Loucy (cell line): ENCODE results near the gene ZNF774.

Experiments
- H2AFZ ChIP-seq: fragments of 200-600 bp; sonication (generic); 2 replicates; pipeline ENCODE4 v1.6.0; 2016; ENCODE audit warnings: antibody characterized with exemption, mild to moderate bottlenecking, low read length, moderate library complexity
- H3F3A ChIP-seq: fragments of 200-600 bp; 2 replicates; pipeline ENCODE4 v1.6.0; 2016; ENCODE audit warnings: antibody characterized with exemption, low read depth, mild to moderate bottlenecking
- H3K27me3 ChIP-seq: fragments of 200-600 bp; sonication (generic); 2 replicates; pipeline ENCODE4 v1.6.1; 2014; ENCODE audit warnings: low read length, mild to moderate bottlenecking; ENCODE audit not compliant: insufficient read depth, poor library complexity, severe bottlenecking
- H3K36me3 ChIP-seq: fragments of 200-600 bp; sonication (generic); 2 replicates; pipeline ENCODE4 v1.6.1; 2016; ENCODE audit warnings: low read length; ENCODE audit not compliant: insufficient read depth
- H3K4me1 ChIP-seq: fragments of 200-600 bp; sonication (generic); 2 replicates; pipeline ENCODE4 v1.5.1; 2014; ENCODE audit warnings: low read length, mild to moderate bottlenecking; ENCODE audit not compliant: insufficient read depth, poor library complexity, severe bottlenecking
- H3K4me2 ChIP-seq: fragments of 200-600 bp; sonication (generic); 2 replicates; pipeline ENCODE4 v1.6.0; 2014; ENCODE audit warnings: antibody characterized with exemption, low read length, low read depth, mild to moderate bottlenecking; ENCODE audit not compliant: poor library complexity, severe bottlenecking
- H3K4me3 ChIP-seq: fragments of 200-600 bp; sonication (generic); 2 replicates; pipeline ENCODE4 v1.5.1; 2014; ENCODE audit warnings: low read length, mild to moderate bottlenecking, mixed read lengths; ENCODE audit not compliant: poor library complexity, severe bottlenecking
- H3K79me2 ChIP-seq: fragments of 200-600 bp; sonication (generic); 2 replicates; pipeline ENCODE4 v1.6.1; 2014; ENCODE audit warnings: low read length; ENCODE audit not compliant: insufficient read depth
- H3K9ac ChIP-seq: fragments of 200-600 bp; sonication (generic); 2 replicates; pipeline ENCODE4 v1.6.0; 2014; ENCODE audit warnings: mild to moderate bottlenecking, low read depth, low read length, moderate library complexity; ENCODE audit not compliant: poor library complexity, severe bottlenecking
- H3K9me2 ChIP-seq: fragments of 200-600 bp; sonication (generic); replicated peaks from 2 replicates; pipeline ENCODE4 v1.6.1; 2016; ENCODE audit warnings: low read depth, low read length, mixed read lengths
- H3K9me3 ChIP-seq: fragments of 200-600 bp; sonication (generic); 2 replicates; pipeline ENCODE4 v1.6.1; 2014; ENCODE audit warnings: mild to moderate bottlenecking, antibody characterized with exemption, low read length, low read depth; ENCODE audit not compliant: insufficient read depth
- H4K20me1 ChIP-seq: fragments of 200-600 bp; sonication (generic); 2 replicates; pipeline ENCODE4 v1.6.0; 2014; ENCODE audit warnings: antibody characterized with exemption, low read length, mild to moderate bottlenecking; ENCODE audit not compliant: insufficient read depth, poor library complexity, severe bottlenecking
- CTCF ChIP-seq: fragments of 200-600 bp; sonication (generic); conservative IDR thresholded peaks from 2 replicates; pipeline ENCODE4 v1.5.1; 2014; ENCODE audit warnings: mild to moderate bottlenecking, antibody characterized with exemption, low read length
- EZH2phosphoT487 ChIP-seq: fragments of 200-600 bp; IDR thresholded peaks from 2 replicates; pipeline ENCODE4 v1.6.1; 2018; ENCODE audit warnings: antibody characterized with exemption, mild to moderate bottlenecking, moderate library complexity, borderline replicate concordance

The ZNF774 gene

GRCh38 chr15:90307661-90308060 lies 44.4 kb upstream of the ZNF774 start:
- Histone ChIP-seq H3K4me2 (no peak overlapping the region), H3K27me3 (no peaks in the 10 kb centered on the region), H3K36me3 (no peaks in the 10 kb centered on the region), H3K9ac (no peak overlapping the region), H3K9me2 (no peaks in the 10 kb centered on the region), H3K4me1 (peaks cover 11% of the 10 kb centered on the region), H3F3A (no peaks in the 10 kb centered on the region), H3K79me2 (no peaks in the 10 kb centered on the region), H2AFZ (no peak overlapping the region), H3K4me3 (no peak overlapping the region), H4K20me1 (no peaks in the 10 kb centered on the region), H3K9me3 (no peaks in the 10 kb centered on the region)
- TF ChIP-seq CTCF: no peak
- no peak for TF ChIP-seq EZH2phosphoT487

GRCh38 chr15:90309020-90309419 lies 43.1 kb upstream of the ZNF774 start:
- no peaks in the 10 kb centered on the region for H3F3A ChIP-seq
- TF ChIP-seq CTCF: no peak
- no peak for TF ChIP-seq EZH2phosphoT487
- H3K27me3 ChIP-seq: no peaks in the 10 kb centered on the region
- no peaks in the 10 kb centered on the region for H3K36me3 ChIP-seq
- H4K20me1 ChIP-seq: no peaks in the 10 kb centered on the region
- no peaks in the 10 kb centered on the region for H3K9me2 ChIP-seq
- no peak overlapping the region for H3K4me2 ChIP-seq
- no peak overlapping the region for H3K4me3 ChIP-seq
- H3K9me3 ChIP-seq: no peaks in the 10 kb centered on the region
- no peaks in the 10 kb centered on the region for H3K79me2 ChIP-seq
- H2AFZ ChIP-seq: no peak overlapping the region
- H3K4me1 ChIP-seq: peaks cover 11% of the 10 kb centered on the region
- H3K9ac ChIP-seq: no peak overlapping the region

- no peak overlapping the region for H3K4me2 ChIP-seq
- no peaks in the 10 kb centered on the region for H3K27me3 ChIP-seq
- no peaks in the 10 kb centered on the region for H3K9me3 ChIP-seq
- no peaks in the 10 kb centered on the region for H3K9me2 ChIP-seq
- H3F3A ChIP-seq: no peaks in the 10 kb centered on the region
- H3K36me3 ChIP-seq: no peaks in the 10 kb centered on the region
- H2AFZ ChIP-seq: no peak overlapping the region
- H3K4me1 ChIP-seq: no peaks in the 10 kb centered on the region
- H3K79me2 ChIP-seq: no peaks in the 10 kb centered on the region
- TF ChIP-seq EZH2phosphoT487: no peak
- TF ChIP-seq CTCF: no peak
- H3K9ac ChIP-seq: no peak overlapping the region
- H3K4me3 ChIP-seq: no peak overlapping the region
- H4K20me1 ChIP-seq: no peaks in the 10 kb centered on the region
These were observed 36.7 kb upstream of the ZNF774 start for GRCh38 chr15:90315278-90315982.
